A204.1 (cell line): Measurements from ENCODE around the gene L3HYPDH.
A peak's percentile ranks its signal among the peaks of the same experiment; 100 is the strongest.

Experiments
- FAIRE-seq: peaks from 2 replicates; lab custom pipeline; 2012; peaks lifted over from hg19 to GRCh38; lab: Jason Lieb, UNC

Gene L3HYPDH

DNA sequence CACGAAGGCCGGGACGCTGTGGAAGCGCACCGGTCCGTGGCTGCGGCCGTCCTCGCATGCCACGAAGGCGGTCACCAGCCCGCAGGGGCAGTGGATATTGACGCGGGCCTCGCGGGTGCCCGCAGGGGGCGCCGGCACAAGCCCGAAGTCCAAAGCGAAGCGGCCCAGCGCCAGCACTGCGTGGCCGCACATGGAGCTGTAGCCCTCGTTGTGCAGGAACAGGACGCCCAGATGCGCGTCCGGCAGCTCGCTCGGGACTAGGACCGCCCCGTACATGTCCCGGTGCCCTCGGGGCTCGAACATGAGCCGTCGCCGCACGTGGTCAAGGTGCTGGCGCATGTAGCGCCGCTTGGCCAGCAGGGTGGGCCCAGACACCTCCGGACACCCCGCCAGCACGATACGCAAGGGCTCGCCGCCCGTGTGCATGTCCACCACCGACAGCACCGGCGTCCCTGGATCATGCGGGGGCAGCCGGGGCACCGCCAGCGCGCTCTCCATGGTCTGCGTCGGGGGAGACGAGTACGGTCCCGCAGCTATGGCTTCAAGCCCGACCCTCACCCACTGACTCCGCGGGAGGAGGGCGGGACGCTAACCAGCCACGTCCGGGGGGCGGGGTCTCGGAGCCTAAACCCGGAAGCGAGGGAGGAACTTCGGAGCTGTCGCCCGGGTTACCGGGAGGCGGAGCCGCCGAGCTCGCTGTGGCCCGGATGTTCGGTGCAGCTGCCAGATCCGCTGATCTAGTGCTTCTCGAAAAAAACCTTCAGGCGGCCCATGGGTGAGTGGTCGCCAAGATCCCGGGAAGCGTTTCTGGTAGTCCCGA is at the start of gene L3HYPDH, which contains the start of gene JKAMP:
L3HYPDH (minus strand) TSS at position 590 of the 820 bp plus-strand sequence; CDS start at position 498, 92 bp downstream.
JKAMP (plus strand) TSS at position 699 of the 820 bp plus-strand sequence; CDS start at position 772, 73 bp downstream.
- FAIRE-seq, result peak; percentile 47

- FAIRE-seq, result no peak
Observed at GRCh38 chr14:59532419-59532818, 48.2 kb upstream of the L3HYPDH start.

DNA sequence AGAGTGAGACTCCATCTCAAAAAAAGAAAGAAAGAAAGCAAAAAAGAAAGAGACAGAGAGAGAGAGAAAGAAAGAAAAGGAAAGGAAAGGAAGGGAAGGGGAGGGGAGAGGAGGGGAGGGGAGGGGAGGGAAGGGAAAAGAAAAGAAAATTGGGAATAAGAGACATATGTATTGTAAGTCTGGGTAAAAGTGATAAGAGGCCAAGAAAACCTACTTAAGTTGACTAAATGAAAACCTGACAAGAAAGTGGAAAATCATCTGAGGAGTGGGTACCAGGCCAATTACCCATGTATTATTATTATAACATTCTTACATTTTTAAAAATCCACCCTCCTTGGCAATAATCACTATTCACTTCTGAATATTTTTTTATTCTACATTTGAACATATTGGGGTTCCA is 46.1 kb upstream of the L3HYPDH start:
- FAIRE-seq, result no peak

DNA sequence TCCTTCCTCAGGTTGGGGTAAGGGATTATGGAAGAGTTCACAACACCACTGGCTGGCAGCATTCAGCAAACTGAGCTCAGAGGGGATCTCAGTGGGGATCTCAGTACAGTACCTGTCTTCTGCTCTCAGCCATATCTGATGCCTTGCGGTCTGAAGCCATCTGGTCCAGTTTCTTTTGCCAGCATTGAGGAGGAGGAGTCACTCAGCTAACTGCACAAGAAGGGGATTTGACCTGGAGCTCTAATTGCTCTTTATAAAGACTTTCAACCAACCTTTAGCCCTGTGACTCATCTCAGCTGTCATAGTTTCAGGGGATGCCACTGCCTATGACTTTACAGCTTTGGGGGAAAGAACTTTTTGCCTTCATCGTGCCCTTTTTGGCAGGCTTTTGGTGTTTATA is 45.0 kb upstream of the L3HYPDH start:
- FAIRE-seq, result no peak

- no peak for FAIRE-seq
Observed at GRCh38 chr14:59520224-59520623, 36.0 kb upstream of the L3HYPDH start.

- FAIRE-seq, result no peak
Observed at GRCh38 chr14:59511916-59512575, 27.8 kb upstream of the L3HYPDH start.

DNA sequence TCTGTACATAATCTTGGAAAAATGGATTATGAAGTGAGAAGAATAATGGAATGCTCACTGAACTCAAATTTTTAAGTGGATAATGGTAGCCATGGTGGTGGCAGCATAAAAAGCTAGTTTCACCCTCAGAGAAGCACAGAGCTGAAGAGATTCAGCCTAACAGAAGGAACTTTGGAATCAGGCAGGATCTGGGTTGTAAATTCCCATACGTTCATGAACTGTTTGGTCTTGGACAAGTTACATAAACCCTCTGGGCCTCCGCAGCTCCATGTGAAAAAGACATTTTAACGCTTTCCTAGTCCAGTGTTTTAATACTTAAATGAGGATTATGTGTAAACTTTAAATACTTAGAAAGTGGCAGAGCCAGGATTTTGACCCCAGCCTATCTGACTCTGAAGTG is 26.8 kb upstream of the L3HYPDH start:
- no peak for FAIRE-seq

- FAIRE-seq, result no peak
Observed at GRCh38 chr14:59510001-59510400, 25.8 kb upstream of the L3HYPDH start.

DNA sequence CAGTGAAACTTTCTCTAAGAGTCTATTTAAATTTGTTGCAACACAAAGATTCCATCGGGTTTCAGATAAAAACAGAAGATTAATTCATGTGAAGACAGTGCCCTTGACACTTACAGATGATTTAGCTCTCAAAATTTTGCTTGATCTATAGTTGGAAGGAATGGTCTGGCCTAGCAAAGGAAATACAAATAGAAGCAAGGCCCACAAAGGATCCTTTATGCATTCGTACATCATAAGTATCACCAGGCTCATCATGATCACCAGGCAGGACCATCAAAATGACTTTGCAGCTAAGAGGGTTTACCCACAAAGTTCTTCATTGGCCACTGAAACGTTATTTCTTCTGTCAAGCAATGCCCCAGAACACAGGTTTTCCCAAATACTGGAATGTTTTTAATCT is 24.9 kb upstream of the L3HYPDH start:
- FAIRE-seq, result no peak

DNA sequence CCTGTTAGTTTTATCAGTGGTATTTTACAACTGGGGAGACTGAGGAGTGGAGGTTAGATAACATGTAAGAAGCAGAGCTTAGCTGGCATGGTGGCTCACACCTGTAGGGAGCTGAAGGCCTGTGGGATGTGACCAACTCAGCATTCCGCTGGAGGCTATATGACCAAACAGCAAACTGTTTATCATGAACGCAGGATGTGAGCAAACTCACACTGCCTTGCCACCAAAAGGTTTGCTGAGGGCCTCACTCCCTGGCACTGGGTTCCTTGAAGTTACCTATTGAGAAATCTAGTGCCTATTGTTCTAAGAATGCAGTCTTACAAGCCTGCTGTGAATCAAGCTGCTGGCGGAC is 23.5 kb upstream of the L3HYPDH start:
- no peak for FAIRE-seq

DNA sequence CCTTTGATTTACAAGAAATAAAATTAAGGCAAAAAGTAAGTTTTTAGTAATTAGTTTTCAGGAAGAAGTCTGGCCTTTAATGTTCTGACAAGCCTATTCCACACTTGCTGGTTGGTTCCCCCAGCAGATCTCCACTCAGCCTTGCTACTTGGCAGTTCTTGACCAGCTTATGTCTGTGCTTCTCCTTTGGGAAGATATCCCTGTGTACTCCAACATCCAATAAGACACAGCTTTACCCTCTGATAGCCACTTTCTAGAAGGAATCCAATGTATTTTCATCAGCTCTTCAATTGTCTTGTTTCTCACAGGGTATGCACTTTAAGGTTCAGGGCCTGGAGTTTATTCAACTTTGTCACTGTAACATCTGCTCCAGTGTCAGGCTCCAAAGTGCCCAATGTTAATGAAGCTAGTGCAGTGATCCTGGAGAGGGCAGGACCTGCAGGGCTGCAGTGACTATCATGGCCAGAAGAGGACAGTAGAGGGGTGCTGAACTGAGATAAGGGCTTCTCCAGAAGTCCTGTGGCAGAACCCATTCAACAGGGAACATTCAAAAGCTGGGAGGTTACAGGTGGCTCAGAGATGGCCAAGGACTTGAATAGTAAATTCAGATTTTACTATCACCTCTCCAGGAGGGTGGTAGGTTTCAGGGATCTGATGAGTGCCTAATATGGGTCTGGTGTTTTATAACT is 23.0 kb upstream of the L3HYPDH start:
- no peak for FAIRE-seq

DNA sequence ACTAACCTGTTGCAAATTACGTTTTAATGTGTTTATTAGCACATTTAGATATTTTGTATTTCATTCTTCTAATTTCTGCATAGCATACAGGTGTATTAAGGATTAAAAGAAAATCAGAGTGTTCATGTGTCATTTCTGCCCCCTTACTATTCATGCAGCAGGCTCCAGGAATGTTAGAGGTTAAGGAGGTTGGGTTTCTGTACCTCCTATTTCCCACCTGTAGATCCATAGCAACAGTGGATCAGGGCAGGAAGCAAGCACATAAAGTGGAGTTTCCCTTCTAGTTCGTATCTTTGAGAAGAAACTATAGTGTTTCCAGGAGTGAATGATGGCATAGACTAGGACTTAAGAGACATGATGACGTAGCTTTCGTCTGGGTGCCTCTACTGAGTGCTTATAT is 19.0 kb upstream of the L3HYPDH start:
- FAIRE-seq, result no peak

- no peak for FAIRE-seq
Observed at GRCh38 chr14:59500732-59501131, 16.5 kb upstream of the L3HYPDH start.

DNA sequence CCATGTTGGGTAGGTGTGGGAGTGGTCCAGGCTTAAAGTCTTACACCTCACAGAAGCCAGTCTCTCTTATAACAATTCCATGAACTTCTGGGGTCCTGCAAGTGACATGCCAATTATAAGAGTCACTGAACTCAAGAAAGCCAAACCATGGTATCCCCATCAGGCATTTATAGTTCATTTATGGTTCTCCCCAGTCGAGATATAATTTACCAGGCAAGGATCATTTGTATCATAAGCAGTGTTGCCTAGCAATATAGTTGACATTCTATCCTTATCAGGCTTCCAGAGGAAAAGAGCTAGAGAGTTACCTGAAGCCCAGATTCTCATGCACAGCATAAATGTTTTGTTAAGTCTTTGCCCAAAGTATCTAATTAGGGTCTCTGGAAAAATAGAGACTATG is 8.2 kb upstream of the L3HYPDH start:
- FAIRE-seq, result no peak

DNA sequence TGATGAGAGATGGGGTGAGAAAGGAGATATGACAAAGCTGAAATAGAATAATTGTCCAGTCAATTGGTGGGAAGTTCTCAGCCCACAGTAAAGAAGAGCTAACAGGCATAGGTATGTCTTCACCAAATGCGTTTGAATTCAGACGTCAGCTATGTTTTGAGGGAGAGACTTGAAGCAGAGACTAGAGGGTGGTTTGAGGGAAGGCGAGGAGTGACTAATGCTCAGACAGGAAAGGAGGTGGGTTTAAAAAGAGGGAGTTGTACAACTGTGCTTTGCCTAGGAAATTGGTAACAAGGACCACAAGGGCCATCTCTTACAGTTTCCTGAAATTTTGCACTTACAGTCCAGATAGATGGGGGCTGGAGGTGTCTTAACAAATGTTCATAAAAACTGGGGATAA is 6.5 kb upstream of the L3HYPDH start:
- no peak for FAIRE-seq

DNA sequence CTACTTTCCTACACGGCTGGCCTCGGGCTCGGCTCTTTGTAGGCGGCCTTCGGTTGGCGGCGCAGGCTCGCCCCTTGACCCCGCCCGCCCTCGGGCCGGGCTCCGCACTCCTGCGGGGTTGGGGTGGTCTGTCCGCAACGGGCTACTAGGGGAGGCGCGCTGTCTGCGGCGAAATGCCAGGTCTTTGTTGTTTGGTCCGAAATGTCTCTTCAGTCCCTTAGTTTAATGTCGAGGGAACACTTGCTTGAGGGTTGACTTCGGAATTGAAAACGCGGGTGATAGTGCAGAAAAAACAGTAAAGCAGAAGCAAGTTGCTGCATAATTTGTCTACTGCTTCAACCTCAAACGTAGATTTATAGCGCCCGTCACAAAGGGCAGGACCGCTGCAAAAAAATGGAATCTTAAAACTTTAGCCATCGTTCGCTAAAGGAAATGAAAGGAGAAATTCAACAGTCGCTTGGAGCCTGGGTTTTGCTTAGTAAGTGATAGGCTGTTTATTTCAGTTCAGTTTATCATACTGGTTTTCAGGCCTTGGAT is 499 bp upstream of the L3HYPDH start:
- no peak for FAIRE-seq

GRCh38 chr14:59483363-59483762 is 845 bp downstream of the L3HYPDH start:
- FAIRE-seq, result no peak

- FAIRE-seq, result no peak
Observed at GRCh38 chr14:59482541-59483331, 1.5 kb downstream of the L3HYPDH start.

- no peak for FAIRE-seq
Observed at GRCh38 chr14:59481871-59482540, 2.2 kb downstream of the L3HYPDH start.

GRCh38 chr14:59481407-59481806 is 2.8 kb downstream of the L3HYPDH start:
- FAIRE-seq, result no peak

DNA sequence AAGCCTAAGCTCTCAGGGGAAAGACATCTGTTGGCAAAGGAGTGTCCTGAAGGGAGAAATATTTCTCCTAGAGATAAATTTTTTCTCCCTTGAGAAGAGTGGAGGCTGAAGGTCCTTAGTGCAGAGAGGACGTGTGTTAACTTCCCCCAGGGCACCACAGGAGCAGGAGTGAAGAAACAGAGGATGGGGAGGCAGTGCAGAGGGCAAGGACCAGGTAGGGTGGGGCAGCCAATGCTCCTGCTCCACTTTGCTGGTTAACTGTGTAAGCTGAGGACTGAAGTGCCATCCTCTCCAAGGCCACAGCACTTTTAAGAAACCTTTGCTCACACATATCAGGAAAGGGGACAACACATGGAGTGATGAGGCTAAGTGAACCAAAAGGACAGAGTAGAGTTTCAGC is 4.0 kb downstream of the L3HYPDH start:
- no peak for FAIRE-seq

DNA sequence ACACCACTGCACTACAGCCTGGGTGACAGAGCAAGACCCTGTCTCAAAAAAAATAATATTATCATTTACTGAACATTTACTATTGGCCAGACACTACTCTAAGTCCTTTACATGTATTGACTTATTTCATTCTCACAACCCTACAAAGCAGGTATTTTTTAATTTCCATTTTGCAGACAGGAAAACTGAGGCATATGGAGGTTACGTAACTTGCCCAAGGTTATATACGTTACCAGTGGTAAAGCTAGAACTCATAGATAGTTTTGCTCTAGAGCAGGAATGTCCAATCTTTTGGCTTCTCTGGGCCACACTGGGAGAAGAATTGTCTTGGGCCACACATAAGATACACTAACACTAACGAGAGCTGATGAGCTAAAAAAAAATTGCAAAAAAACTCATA is 5.7 kb downstream of the L3HYPDH start:
- no peak for FAIRE-seq
